PC-9 (cell line): ENCODE data around the gene OR2F2. TPM values are rescaled to one million over a fixed set of nuclear protein-coding genes. Genes with fewer than 3 reads are reported as not detected.

Experiments used
- BruUV-seq: library from RNA; stranded (reverse); fragments of 400-500 nt; replicated peaks from 2 replicates; lab custom pipeline; 2021; lab: Mats Ljungman, UMichigan
- CTCF ChIA-PET: fragments of 300-600 bp; sonication (Branson Sonifier 250); formaldehyde crosslinking; loops from one replicate; lab custom pipeline; 2022; ENCODE audit warnings: antibody characterized with exemption; lab: Charles Lee
- POLR2A ChIA-PET: fragments of 300-600 bp; sonication (Branson Sonifier 250); formaldehyde crosslinking; loops from one replicate; lab custom pipeline; 2022; ENCODE audit warnings: antibody characterized with exemption; ENCODE audit not compliant: unreplicated experiment; lab: Charles Lee
- DNase-seq, 2 experiments: peaks; one replicate each; pipeline versions ENCODE4 v3.0.0 to v3.0.0-alpha.2; 2015 to 2022; ENCODE audit warnings: mixed read lengths in 1 of 2
- H2AFZ ChIP-seq: fragments of 200-600 bp; sonication (generic); 2 replicates; pipeline ENCODE4 v1.8.1; 2017; ENCODE audit warnings: antibody characterized with exemption
- H3F3A ChIP-seq: fragments of 200-600 bp; sonication (generic); 2 replicates; pipeline ENCODE4 v1.8.1; 2017; ENCODE audit warnings: antibody characterized with exemption, mild to moderate bottlenecking, low read depth; ENCODE audit not compliant: insufficient read depth
- H3K27ac ChIP-seq: fragments of 200-600 bp; sonication (generic); 2 replicates; pipeline ENCODE4 v1.6.1; 2016; ENCODE audit warnings: mixed run types
- H3K27me3 ChIP-seq: fragments of 200-600 bp; sonication (generic); 2 replicates; pipeline ENCODE4 v1.6.1; 2016; ENCODE audit warnings: low read depth, mixed run types; ENCODE audit not compliant: insufficient read depth
- H3K36me3 ChIP-seq: fragments of 200-600 bp; sonication (generic); 2 replicates; pipeline ENCODE4 v1.6.1; 2016; ENCODE audit warnings: low read depth, mixed run types
- H3K4me1 ChIP-seq: fragments of 200-600 bp; sonication (generic); replicated peaks from 2 replicates; pipeline ENCODE4 v1.6.1; 2016; ENCODE audit warnings: mixed run types; ENCODE audit not compliant: insufficient read depth
- H3K4me2 ChIP-seq: fragments of 200-600 bp; sonication (generic); 2 replicates; pipeline ENCODE4 v1.6.1; 2017; ENCODE audit warnings: mixed run types
- H3K4me3 ChIP-seq: fragments of 200-600 bp; sonication (generic); 2 replicates; pipeline ENCODE4 v1.6.1; 2016; ENCODE audit warnings: mixed run types
- H3K79me2 ChIP-seq: fragments of 200-600 bp; sonication (generic); 2 replicates; pipeline ENCODE4 v1.6.1; 2017; ENCODE audit warnings: low read depth, mixed run types
- H3K9me2 ChIP-seq: fragments of 200-600 bp; sonication (generic); 2 replicates; pipeline ENCODE4 v1.8.1; 2017; ENCODE audit warnings: mild to moderate bottlenecking; ENCODE audit not compliant: insufficient read depth
- H3K9me3 ChIP-seq: fragments of 200-600 bp; sonication (generic); 2 replicates; pipeline ENCODE4 v1.8.1; 2016; ENCODE audit warnings: low read depth; ENCODE audit not compliant: insufficient read depth
- H4K20me1 ChIP-seq: fragments of 200-600 bp; sonication (generic); 2 replicates; pipeline ENCODE4 v1.8.1; 2017; ENCODE audit not compliant: insufficient read depth
- CTCF ChIP-seq: fragments of 200-600 bp; sonication (generic); conservative IDR thresholded peaks from 2 replicates; pipeline ENCODE4 v1.6.1; 2017; ENCODE audit warnings: mixed run types, antibody characterized with exemption, mild to moderate bottlenecking, moderate library complexity
- EZH2 ChIP-seq: fragments of 200-600 bp; sonication (generic); IDR thresholded peaks from 2 replicates; pipeline ENCODE4 v1.8.0; 2017; ENCODE audit warnings: antibody characterized with exemption, low read depth
- intact Hi-C: fragments of 100-400 bp; cut with micrococcal nuclease; formaldehyde crosslinking; loops from one replicate; pipeline ENCODE4 v1.10.0; 2022; ENCODE audit not compliant: unreplicated experiment
- total RNA-seq: library from RNA; stranded (reverse); gene quantifications from 2 replicates; pipeline ENCODE4 v1.2.3, GENCODE V29; 2021

OR2F2 gene
- total RNA-seq, 1 experiment from 2014 or later: not detected

DNA sequence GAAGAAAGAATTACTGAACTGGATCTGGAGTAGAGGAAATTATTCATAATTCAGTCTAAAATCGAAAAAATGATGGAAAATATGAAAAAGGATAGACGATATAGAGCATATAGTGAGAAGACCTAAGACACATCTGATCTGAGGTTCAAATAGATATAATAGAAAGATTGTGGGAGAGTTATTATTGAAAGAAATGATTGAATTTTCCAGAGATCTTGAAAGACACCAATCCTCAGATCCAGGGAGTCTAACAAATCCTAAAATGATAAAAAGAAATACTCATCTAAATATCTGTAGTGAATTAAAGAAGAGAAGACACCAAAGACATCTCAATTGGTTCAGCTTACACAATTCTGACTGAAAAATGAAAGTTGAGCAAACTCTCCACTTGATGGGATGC is 46.0 kb upstream of the OR2F2 start:
- DNase-seq: no peak
- no peak overlapping the region for H3K27ac ChIP-seq
- H3K9me3 ChIP-seq: 0 out of 2 replicates have a peak, but pooled peaks cover 3% of the 10 kb centered on the region
- H3K27me3 ChIP-seq: no peaks in the 10 kb centered on the region
- intact Hi-C loops: no loop called here
- BruUV-seq: no TSS peak
- CTCF ChIA-PET: no interaction called here
- H2AFZ ChIP-seq: no peak overlapping the region
- H3K4me1 ChIP-seq: no peaks in the 10 kb centered on the region
- no peak overlapping the region for H3K4me2 ChIP-seq
- H3K79me2 ChIP-seq: no peaks in the 10 kb centered on the region
- no peak overlapping the region for H3K4me3 ChIP-seq
- no peaks in the 10 kb centered on the region for H3K36me3 ChIP-seq
- H3F3A ChIP-seq: no peaks in the 10 kb centered on the region; the same call in 1 of the 2 replicates
- H3K9me2 ChIP-seq: no peaks in the 10 kb centered on the region
- no peaks in the 10 kb centered on the region for H4K20me1 ChIP-seq
- TF ChIP-seq CTCF (no peak), EZH2 (no peak)
- POLR2A ChIA-PET: no interaction called here

DNA sequence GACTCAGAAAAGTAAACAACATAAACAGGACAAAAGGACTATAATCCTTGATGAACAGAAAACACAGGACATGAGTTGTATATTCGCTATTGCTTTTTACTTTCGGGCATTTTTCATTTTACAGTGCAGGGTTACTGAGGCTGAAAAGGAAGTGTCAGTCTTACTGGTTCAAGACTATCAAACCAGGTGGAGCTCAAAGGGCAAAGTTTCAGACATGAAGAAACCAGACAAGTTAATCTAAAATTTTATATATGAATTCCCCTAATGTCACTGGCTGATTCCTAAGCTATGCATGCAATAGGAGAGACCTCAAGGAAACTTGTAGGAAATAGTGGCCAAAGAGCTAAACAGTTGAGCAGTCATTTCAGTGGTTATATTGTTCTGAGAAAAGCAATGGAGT is 44.5 kb upstream of the OR2F2 start:
- no peak overlapping the region for H2AFZ ChIP-seq
- H3K9me3 ChIP-seq: peaks cover 6% of the 10 kb centered on the region; the same call in 1 of the 2 replicates
- intact Hi-C loops: no loop called here
- no TSS peak for BruUV-seq
- TF ChIP-seq EZH2: no peak
- TF ChIP-seq CTCF: no peak
- no peaks in the 10 kb centered on the region for H4K20me1 ChIP-seq
- H3K27me3 ChIP-seq: no peaks in the 10 kb centered on the region
- no peaks in the 10 kb centered on the region for H3K9me2 ChIP-seq
- H3K4me2 ChIP-seq: no peak overlapping the region
- H3K4me1 ChIP-seq: no peaks in the 10 kb centered on the region
- no peak for DNase-seq
- H3K79me2 ChIP-seq: peaks cover 4% of the 10 kb centered on the region; the same call in 1 of the 2 replicates
- ChIA-PET POLR2A (no interaction called here), CTCF (no interaction called here)
- H3F3A ChIP-seq: no peaks in the 10 kb centered on the region; the same call in 1 of the 2 replicates
- H3K27ac ChIP-seq: no peak overlapping the region
- H3K4me3 ChIP-seq: no peak overlapping the region
- H3K36me3 ChIP-seq: no peaks in the 10 kb centered on the region

DNA sequence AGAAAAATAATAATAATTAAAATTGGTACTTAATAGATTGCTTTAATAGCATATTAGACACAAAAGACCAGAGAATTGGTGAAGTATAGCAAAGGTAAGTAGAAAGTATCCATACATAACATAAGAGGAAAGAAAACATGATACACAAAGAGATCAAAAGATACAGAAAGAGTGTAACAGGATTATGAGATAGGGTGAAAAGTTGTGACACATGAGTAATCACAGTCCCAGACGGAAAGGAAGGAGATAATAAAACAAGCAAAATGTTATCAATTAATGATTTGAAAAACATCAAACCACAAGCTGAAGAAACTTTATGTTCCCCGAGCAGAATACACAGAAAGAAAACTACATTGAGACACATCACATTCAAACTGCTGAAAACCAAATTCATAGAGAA is 43.6 kb upstream of the OR2F2 start:
- H3K4me1 ChIP-seq: no peaks in the 10 kb centered on the region
- no peak for DNase-seq
- intact Hi-C loops: no loop called here
- no peaks in the 10 kb centered on the region; the same call in 1 of the 2 replicates for H3F3A ChIP-seq
- H3K4me2 ChIP-seq: no peak overlapping the region
- no peaks in the 10 kb centered on the region for H4K20me1 ChIP-seq
- no TSS peak for BruUV-seq
- H3K79me2 ChIP-seq: peaks cover 5% of the 10 kb centered on the region; the same call in 1 of the 2 replicates
- no peak overlapping the region for H3K27ac ChIP-seq
- H3K4me3 ChIP-seq: no peak overlapping the region
- no peaks in the 10 kb centered on the region for H3K36me3 ChIP-seq
- no peaks in the 10 kb centered on the region for H3K9me2 ChIP-seq
- no peak overlapping the region for H2AFZ ChIP-seq
- TF ChIP-seq EZH2 (no peak), CTCF (no peak)
- POLR2A ChIA-PET: no interaction called here
- no peaks in the 10 kb centered on the region for H3K27me3 ChIP-seq
- H3K9me3 ChIP-seq: peaks cover 7% of the 10 kb centered on the region; the same call in 1 of the 2 replicates
- CTCF ChIA-PET: no interaction called here
